K562 treated with DMSO at 1 percent for 12 hours (cell line): ENCODE measurements around the gene MANSC4. TPM values are rescaled to one million over a fixed set of nuclear protein-coding genes. Genes with fewer than 3 reads are reported as not detected.

Source experiments
- total RNA-seq: library from RNA; unstranded; fragments of 300-600 nt; gene quantifications from 2 replicates; pipeline ENCODE4 v1.2.3, GENCODE V29; 2022; ENCODE audit not compliant: insufficient read depth

Gene MANSC4
- not detected in 2 replicates for total RNA-seq

GRCh38 chr12:27779920-27780611 lies at the start of gene MANSC4, which contains the start of gene KLHL42:
TSS of gene MANSC4 (minus strand) at chr12:27780236. CDS start at chr12:27771276, 8,960 bp downstream.
TSS of gene KLHL42 (plus strand) at chr12:27780233. CDS start at chr12:27780331, 98 bp downstream.

Other genes starting within 250 kb of the MANSC4 start
- not detected in 2 replicates for gene REP15, start 83.8 kb downstream of the MANSC4 start, total RNA-seq
- gene MRPS35, start 69.4 kb downstream of the MANSC4 start, total RNA-seq: 28.9 and 40.1 TPM in 2 replicates
- 5.7 and 13.6 TPM in 2 replicates for gene KLHL42, start within 50 bp of the MANSC4 start, total RNA-seq
- 3.3 and 4.2 TPM in 2 replicates for gene PTHLH, start 192.5 kb upstream of the MANSC4 start, total RNA-seq